GM23338 (cell line): ENCODE results near the gene DMWD.

Source experiments
- EZH2 ChIP-seq: fragments of 200-600 bp; sonication (generic); IDR thresholded peaks from one replicate; pipeline ENCODE4 v1.8.0; 2017; ENCODE audit warnings: antibody characterized with exemption, mild to moderate bottlenecking, low read depth; ENCODE audit not compliant: unreplicated experiment
- EZH2phosphoT487 ChIP-seq: fragments of 200-600 bp; sonication (generic); IDR thresholded peaks from one replicate; pipeline ENCODE4 v1.8.1; 2018; ENCODE audit warnings: antibody characterized with exemption; ENCODE audit not compliant: unreplicated experiment
- JUNB ChIP-seq: IDR thresholded peaks from one replicate; pipeline ENCODE4 v1.6.1; 2016; ENCODE audit warnings: antibody characterized with exemption; ENCODE audit not compliant: unreplicated experiment
- POLR2AphosphoS5 ChIP-seq: IDR thresholded peaks from 2 replicates; pipeline ENCODE4 v1.6.1; 2016; ENCODE audit warnings: antibody characterized with exemption, low read depth
- ZNF331 ChIP-seq: fragments of 250-450 bp; sonication (Bioruptor Pico); IDR thresholded peaks from 2 replicates; pipeline ENCODE4 v1.5.0; 2020; ENCODE audit warnings: low read depth, mild to moderate bottlenecking, moderate library complexity
- TF ChIP-seq, protein P1 (sequence below): IDR thresholded peaks from one replicate; pipeline ENCODE4 v1.6.1; 2018; ENCODE audit warnings: antibody characterized with exemption; ENCODE audit not compliant: unreplicated experiment
- TF ChIP-seq, protein P2 (sequence below), 2 experiments: fragments of 200-600 bp in 1 of 2; sonication (generic) in 1 of 2; conservative IDR thresholded peaks; 2 replicates each; pipeline versions ENCODE4 v1.5.1 to v1.6.1; 2016 to 2017; ENCODE audit warnings: antibody characterized with exemption in 2 of 2, low read depth in 2 of 2, mild to moderate bottlenecking in 2 of 2, moderate library complexity in 1 of 2
- TF ChIP-seq, protein P3 (sequence below): IDR thresholded peaks from 2 replicates; pipeline ENCODE4 v1.6.1; 2016; ENCODE audit warnings: antibody characterized with exemption

DNA sequence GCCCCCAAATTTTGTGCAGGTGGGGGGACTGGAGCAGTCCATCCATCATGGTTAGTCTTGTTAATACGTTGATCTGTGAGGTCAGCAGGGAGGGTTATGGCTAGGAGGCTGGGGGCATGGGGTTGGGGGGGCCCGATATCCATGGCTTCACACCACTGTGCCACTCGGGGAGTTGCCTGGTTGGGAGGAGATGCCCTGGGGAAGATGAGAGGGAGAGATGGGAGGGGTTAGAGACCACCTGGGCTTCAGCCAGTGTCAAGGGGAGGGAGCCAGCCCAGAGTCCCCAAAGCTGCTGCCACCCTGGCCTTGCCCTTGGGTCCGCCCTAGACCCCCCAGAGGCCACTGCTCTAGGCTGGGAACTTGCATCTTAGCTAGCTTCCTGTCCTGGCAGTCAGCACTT lies 8.5 kb downstream of the DMWD start:
- TF ChIP-seq, protein P1, sequence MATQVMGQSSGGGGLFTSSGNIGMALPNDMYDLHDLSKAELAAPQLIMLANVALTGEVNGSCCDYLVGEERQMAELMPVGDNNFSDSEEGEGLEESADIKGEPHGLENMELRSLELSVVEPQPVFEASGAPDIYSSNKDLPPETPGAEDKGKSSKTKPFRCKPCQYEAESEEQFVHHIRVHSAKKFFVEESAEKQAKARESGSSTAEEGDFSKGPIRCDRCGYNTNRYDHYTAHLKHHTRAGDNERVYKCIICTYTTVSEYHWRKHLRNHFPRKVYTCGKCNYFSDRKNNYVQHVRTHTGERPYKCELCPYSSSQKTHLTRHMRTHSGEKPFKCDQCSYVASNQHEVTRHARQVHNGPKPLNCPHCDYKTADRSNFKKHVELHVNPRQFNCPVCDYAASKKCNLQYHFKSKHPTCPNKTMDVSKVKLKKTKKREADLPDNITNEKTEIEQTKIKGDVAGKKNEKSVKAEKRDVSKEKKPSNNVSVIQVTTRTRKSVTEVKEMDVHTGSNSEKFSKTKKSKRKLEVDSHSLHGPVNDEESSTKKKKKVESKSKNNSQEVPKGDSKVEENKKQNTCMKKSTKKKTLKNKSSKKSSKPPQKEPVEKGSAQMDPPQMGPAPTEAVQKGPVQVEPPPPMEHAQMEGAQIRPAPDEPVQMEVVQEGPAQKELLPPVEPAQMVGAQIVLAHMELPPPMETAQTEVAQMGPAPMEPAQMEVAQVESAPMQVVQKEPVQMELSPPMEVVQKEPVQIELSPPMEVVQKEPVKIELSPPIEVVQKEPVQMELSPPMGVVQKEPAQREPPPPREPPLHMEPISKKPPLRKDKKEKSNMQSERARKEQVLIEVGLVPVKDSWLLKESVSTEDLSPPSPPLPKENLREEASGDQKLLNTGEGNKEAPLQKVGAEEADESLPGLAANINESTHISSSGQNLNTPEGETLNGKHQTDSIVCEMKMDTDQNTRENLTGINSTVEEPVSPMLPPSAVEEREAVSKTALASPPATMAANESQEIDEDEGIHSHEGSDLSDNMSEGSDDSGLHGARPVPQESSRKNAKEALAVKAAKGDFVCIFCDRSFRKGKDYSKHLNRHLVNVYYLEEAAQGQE = no peak
- TF ChIP-seq, protein P2, sequence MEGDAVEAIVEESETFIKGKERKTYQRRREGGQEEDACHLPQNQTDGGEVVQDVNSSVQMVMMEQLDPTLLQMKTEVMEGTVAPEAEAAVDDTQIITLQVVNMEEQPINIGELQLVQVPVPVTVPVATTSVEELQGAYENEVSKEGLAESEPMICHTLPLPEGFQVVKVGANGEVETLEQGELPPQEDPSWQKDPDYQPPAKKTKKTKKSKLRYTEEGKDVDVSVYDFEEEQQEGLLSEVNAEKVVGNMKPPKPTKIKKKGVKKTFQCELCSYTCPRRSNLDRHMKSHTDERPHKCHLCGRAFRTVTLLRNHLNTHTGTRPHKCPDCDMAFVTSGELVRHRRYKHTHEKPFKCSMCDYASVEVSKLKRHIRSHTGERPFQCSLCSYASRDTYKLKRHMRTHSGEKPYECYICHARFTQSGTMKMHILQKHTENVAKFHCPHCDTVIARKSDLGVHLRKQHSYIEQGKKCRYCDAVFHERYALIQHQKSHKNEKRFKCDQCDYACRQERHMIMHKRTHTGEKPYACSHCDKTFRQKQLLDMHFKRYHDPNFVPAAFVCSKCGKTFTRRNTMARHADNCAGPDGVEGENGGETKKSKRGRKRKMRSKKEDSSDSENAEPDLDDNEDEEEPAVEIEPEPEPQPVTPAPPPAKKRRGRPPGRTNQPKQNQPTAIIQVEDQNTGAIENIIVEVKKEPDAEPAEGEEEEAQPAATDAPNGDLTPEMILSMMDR (conservative IDR thresholded peaks at IDR 0.05; ENCODE audit: low read depth in 2 of 2) = no peak
- TF ChIP-seq POLR2AphosphoS5 (no peak), EZH2 (no peak), EZH2phosphoT487 (no peak), ZNF331 (no peak), JUNB (no peak)
- TF ChIP-seq, protein P3, sequence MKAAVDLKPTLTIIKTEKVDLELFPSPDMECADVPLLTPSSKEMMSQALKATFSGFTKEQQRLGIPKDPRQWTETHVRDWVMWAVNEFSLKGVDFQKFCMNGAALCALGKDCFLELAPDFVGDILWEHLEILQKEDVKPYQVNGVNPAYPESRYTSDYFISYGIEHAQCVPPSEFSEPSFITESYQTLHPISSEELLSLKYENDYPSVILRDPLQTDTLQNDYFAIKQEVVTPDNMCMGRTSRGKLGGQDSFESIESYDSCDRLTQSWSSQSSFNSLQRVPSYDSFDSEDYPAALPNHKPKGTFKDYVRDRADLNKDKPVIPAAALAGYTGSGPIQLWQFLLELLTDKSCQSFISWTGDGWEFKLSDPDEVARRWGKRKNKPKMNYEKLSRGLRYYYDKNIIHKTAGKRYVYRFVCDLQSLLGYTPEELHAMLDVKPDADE = no peak
